Sigmoid colon (tissue), 7 donors: ENCODE data around the gene RPS2. TPM values are rescaled to one million over a fixed set of nuclear protein-coding genes. Genes with fewer than 3 reads are reported as not detected.

Experiments used
- DNase-seq: peaks from one replicate; pipeline ENCODE4 v3.0.0-alpha.2; 2019
- H3K27ac ChIP-seq, 4 donors: fragments of 200-600 bp; sonication (generic); one replicate each; pipeline ENCODE4 v1.5.1; 2016 to 2019; ENCODE audit warnings: mild to moderate bottlenecking in 1 of 4
- H3K27me3 ChIP-seq, 3 donors: fragments of 200-600 bp; sonication (generic); one replicate each; pipeline ENCODE4 v1.5.1; 2019; ENCODE audit warnings: mild to moderate bottlenecking in 1 of 3
- H3K36me3 ChIP-seq, 4 donors: fragments of 200-600 bp; sonication (generic); one replicate each; pipeline ENCODE4 v1.5.1; 2016 to 2019
- H3K4me1 ChIP-seq, 4 donors: fragments of 200-600 bp; sonication (generic); one replicate each; pipeline ENCODE4 v1.5.1; 2017 to 2019
- H3K4me3 ChIP-seq, 4 donors: fragments of 200-600 bp; sonication (generic); one replicate each; pipeline ENCODE4 v1.5.1; 2017 to 2019; ENCODE audit warnings: mild to moderate bottlenecking in 2 of 4, moderate library complexity in 1 of 4
- H3K9me3 ChIP-seq, 4 donors: fragments of 200-600 bp in 3 of 4; sonication (generic) in 3 of 4; one replicate each; pipeline versions ENCODE4 v1.5.1 to v1.6.1; 2013 to 2019
- CTCF ChIP-seq, 4 experiments: fragments of 450-650 bp in 3 of 4; fragments of 200-600 bp in 1 of 4; IDR thresholded peaks; one replicate each; pipeline ENCODE4 v1.5.1; 2016 to 2019; ENCODE audit warnings: antibody characterized with exemption in 4 of 4, mild to moderate bottlenecking in 3 of 4, moderate library complexity in 2 of 4
- EP300 ChIP-seq, 4 donors: sonication (generic); formaldehyde crosslinking; IDR thresholded peaks; one replicate each; pipeline ENCODE4 v1.6.1; 2017; ENCODE audit warnings: antibody characterized with exemption in 4 of 4
- POLR2A ChIP-seq, 2 donors: fragments of 450-650 bp; IDR thresholded peaks; one replicate each; pipeline ENCODE4 v1.6.1; 2016; ENCODE audit warnings: antibody characterized with exemption in 2 of 2, mild to moderate bottlenecking in 2 of 2, moderate library complexity in 2 of 2
- POLR2AphosphoS5 ChIP-seq, 4 donors: sonication (generic); formaldehyde crosslinking; IDR thresholded peaks; one replicate each; pipeline ENCODE4 v1.6.1; 2017; ENCODE audit warnings: antibody characterized with exemption in 4 of 4
- WGBS, 2 donors: extraction: QIAGEN DNeasy Blood & Tissue Kit; methylation state at CpG; one replicate each; pipeline ENCODE4 v1.1.7; 2013; 5-methylcytosine and 5-hydroxymethylcytosine counted together
- intact Hi-C: fragments of 100-400 bp; cut with DNase I; formaldehyde crosslinking; loops from one replicate; pipeline ENCODE4 v1.15.1; 2023
- polyA plus RNA-seq, 3 donors: library from polyadenylated mRNA; stranded (reverse); fragments of 200-250 nt; gene quantifications; one replicate each; pipeline ENCODE4 v1.2.3, GENCODE V29; 2013
- total RNA-seq, 4 donors: library from RNA; depleted of rRNA; stranded (reverse); fragments of >200 nt; gene quantifications; one replicate each; pipeline ENCODE4 v1.1.0, GENCODE V29; 2016
- donor health status: healthy with polysubstance abuse.
- donor health status: Bipolar disorder and iron deficiency.
- donor health status: healthy.

Gene RPS2
- total and polyA plus RNA-seq, 7 donors: 1,478 to 3,277 (median 1,717) TPM

DNA sequence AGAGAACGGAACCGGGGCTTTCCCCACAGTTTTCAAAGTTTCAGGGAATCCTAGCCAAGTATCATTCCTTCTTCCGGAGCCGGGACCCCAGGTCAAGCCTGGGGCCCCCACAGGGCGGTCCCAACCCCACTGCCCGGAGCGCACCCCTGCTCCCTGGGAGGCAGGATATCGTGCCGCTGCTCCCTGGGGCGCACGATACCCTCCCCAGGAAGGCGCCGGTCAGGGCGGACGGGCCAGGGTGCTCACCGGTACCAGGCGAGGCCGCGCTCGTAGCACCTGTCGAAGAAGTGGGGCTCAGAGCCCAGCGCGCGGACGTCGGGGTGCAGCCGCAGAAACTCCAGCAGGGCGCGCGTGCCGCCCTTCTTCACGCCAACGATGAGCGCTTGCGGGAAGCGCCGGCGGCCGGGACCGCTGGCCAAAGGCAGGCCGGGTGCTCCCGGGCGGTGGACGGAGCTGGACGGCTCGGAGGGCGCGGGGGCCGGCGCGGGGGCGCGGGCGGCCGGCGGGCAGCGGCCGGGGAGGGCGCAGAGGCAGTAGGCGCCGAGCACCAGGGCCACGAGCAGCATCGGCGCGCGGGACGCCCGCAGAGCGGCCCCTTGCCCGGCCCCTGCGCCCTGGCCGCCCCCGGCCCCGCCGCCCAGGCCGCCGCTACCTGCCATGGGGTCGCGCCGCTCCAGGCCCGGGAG is 46.8 kb downstream of the RPS2 start:
- peaks cover 33 to 95% (median 62%) of the 10 kb centered on the region in 3 donors for H3K27me3 ChIP-seq
- no peaks in the 10 kb centered on the region for H3K9me3 ChIP-seq
- no peaks in the 10 kb centered on the region for H3K36me3 ChIP-seq
- no peak for TF ChIP-seq POLR2AphosphoS5 (IDR thresholded peaks at IDR 0.05)
- no peak overlapping the region for H3K27ac ChIP-seq
- no peak overlapping the region for H3K4me3 ChIP-seq
- peaks cover 0 to 10% (median 6%) of the 10 kb centered on the region in 4 donors for H3K4me1 ChIP-seq
- intact Hi-C loops: no loop called here
- DNase-seq: no peak
- WGBS, 2 donors: 1 to 3% methylated on average over 81 of the region's 81 CpGs

- Histone ChIP-seq H3K27me3 (peaks cover 33 to 88% (median 56%) of the 10 kb centered on the region in 3 donors), H3K4me3 (no peak overlapping the region), H3K36me3 (no peaks in the 10 kb centered on the region), H3K4me1 (peaks cover 0 to 10% (median 6%) of the 10 kb centered on the region in 4 donors), H3K9me3 (no peaks in the 10 kb centered on the region), H3K27ac (no peak overlapping the region)
- intact Hi-C loops: no loop called here
- DNase-seq: no peak
- 6 to 10% methylated on average over 22 of the region's 22 CpGs for WGBS, 2 donors
- TF ChIP-seq EP300 (IDR thresholded peaks at IDR 0.05) (no peak), POLR2A (IDR thresholded peaks at IDR 0.05) (no peak), POLR2AphosphoS5 (IDR thresholded peaks at IDR 0.05) (no peak), CTCF (IDR thresholded peaks at IDR 0.05) (no peak)
Measured at GRCh38 chr16:1917056-1917664, 47.5 kb downstream of the RPS2 start.

- peaks cover 33 to 83% (median 53%) of the 10 kb centered on the region in 3 donors for H3K27me3 ChIP-seq
- H3K9me3 ChIP-seq: no peaks in the 10 kb centered on the region
- peaks cover 0 to 10% (median 6%) of the 10 kb centered on the region in 4 donors for H3K4me1 ChIP-seq
- no peak overlapping the region for H3K4me3 ChIP-seq
- 23 to 33% methylated on average over 5 of the region's 5 CpGs for WGBS, 2 donors
- no peak for DNase-seq
- no peak overlapping the region for H3K27ac ChIP-seq
- no peak for TF ChIP-seq POLR2A (IDR thresholded peaks at IDR 0.05)
- TF ChIP-seq POLR2AphosphoS5 (IDR thresholded peaks at IDR 0.05): no peak
- TF ChIP-seq EP300 (IDR thresholded peaks at IDR 0.05): no peak
- no peak for TF ChIP-seq CTCF (IDR thresholded peaks at IDR 0.05)
- H3K36me3 ChIP-seq: no peaks in the 10 kb centered on the region
- intact Hi-C loops: no loop called here
Measured at GRCh38 chr16:1916640-1916990, 48.0 kb downstream of the RPS2 start.

GRCh38 chr16:1915732-1916639 is 48.6 kb downstream of the RPS2 start:
- H3K9me3 ChIP-seq: no peaks in the 10 kb centered on the region
- H3K4me3 ChIP-seq: no peak overlapping the region
- peaks cover 33 to 78% (median 53%) of the 10 kb centered on the region in 3 donors for H3K27me3 ChIP-seq
- TF ChIP-seq EP300 (IDR thresholded peaks at IDR 0.05) (no peak), POLR2AphosphoS5 (IDR thresholded peaks at IDR 0.05) (no peak), CTCF (IDR thresholded peaks at IDR 0.05) (no peak), POLR2A (IDR thresholded peaks at IDR 0.05) (no peak)
- peaks cover 0 to 10% (median 6%) of the 10 kb centered on the region in 4 donors for H3K4me1 ChIP-seq
- no peaks in the 10 kb centered on the region for H3K36me3 ChIP-seq
- WGBS, 2 donors: 70 to 80% methylated on average over 25 of the region's 25 CpGs
- intact Hi-C loops: no loop called here
- no peak for DNase-seq
- H3K27ac ChIP-seq: no peak overlapping the region

- 56 to 62% methylated on average over 8 of the region's 8 CpGs for WGBS, 2 donors
- H3K27me3 ChIP-seq: peaks cover 29 to 71% (median 44%) of the 10 kb centered on the region in 3 donors
- H3K4me1 ChIP-seq: peaks cover 0 to 10% (median 6%) of the 10 kb centered on the region in 4 donors
- H3K27ac ChIP-seq: no peak overlapping the region
- H3K4me3 ChIP-seq: no peak overlapping the region
- H3K36me3 ChIP-seq: no peaks in the 10 kb centered on the region
- no peaks in the 10 kb centered on the region for H3K9me3 ChIP-seq
- intact Hi-C loops: no loop called here
- TF ChIP-seq CTCF (IDR thresholded peaks at IDR 0.05) (no peak), POLR2A (IDR thresholded peaks at IDR 0.05) (no peak), EP300 (IDR thresholded peaks at IDR 0.05) (no peak), POLR2AphosphoS5 (IDR thresholded peaks at IDR 0.05) (no peak)
- DNase-seq: no peak
Measured at GRCh38 chr16:1914988-1915387, 49.6 kb downstream of the RPS2 start.
